Hepatocyte (in vitro differentiated cells): Measurements from ENCODE around the gene KRT74.

Experiments
- EZH2 ChIP-seq: fragments of 200-600 bp; sonication (generic); IDR thresholded peaks from 2 replicates; pipeline ENCODE4 v1.6.1; 2016; ENCODE audit warnings: antibody characterized with exemption, mild to moderate bottlenecking, borderline replicate concordance
- TF ChIP-seq, protein P1 (sequence below): fragments of 200-600 bp; sonication (generic); IDR thresholded peaks from 2 replicates; pipeline ENCODE4 v1.5.1; 2016; ENCODE audit warnings: antibody characterized with exemption, mild to moderate bottlenecking; ENCODE audit not compliant: poor library complexity

DNA sequence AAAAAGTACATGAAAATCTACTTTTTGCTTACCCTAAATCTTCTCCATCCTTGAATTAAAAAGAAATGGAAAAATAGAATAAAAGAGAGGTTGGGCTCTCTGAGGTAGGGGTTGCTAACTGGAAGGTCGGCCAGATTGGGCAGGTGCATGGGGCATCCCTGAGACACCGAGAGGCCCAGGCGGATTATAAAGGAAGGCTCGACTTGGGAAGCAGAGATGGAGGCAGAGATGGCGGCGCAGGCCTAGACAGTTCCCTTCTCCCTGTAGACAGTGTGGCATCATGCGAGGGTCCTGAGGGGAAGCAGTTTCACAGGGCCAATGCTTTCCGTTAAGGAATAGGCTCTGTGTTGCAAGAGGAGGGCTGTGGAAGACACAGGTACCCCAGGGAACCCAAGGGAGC lies 3.7 kb upstream of the KRT74 start:
- TF ChIP-seq, protein P1, sequence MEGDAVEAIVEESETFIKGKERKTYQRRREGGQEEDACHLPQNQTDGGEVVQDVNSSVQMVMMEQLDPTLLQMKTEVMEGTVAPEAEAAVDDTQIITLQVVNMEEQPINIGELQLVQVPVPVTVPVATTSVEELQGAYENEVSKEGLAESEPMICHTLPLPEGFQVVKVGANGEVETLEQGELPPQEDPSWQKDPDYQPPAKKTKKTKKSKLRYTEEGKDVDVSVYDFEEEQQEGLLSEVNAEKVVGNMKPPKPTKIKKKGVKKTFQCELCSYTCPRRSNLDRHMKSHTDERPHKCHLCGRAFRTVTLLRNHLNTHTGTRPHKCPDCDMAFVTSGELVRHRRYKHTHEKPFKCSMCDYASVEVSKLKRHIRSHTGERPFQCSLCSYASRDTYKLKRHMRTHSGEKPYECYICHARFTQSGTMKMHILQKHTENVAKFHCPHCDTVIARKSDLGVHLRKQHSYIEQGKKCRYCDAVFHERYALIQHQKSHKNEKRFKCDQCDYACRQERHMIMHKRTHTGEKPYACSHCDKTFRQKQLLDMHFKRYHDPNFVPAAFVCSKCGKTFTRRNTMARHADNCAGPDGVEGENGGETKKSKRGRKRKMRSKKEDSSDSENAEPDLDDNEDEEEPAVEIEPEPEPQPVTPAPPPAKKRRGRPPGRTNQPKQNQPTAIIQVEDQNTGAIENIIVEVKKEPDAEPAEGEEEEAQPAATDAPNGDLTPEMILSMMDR, result no peak
- no peak for TF ChIP-seq EZH2
